G401.6 (cell line): Measurements from ENCODE around the gene TIMM50.
"Not testable (repeated sequence)": the region's sequence is repeated elsewhere in the genome, so short reads cannot be mapped to it uniquely, and the experiment has no call there.

Source experiments
- FAIRE-seq: peaks from 2 replicates; lab custom pipeline; 2012; peaks lifted over from hg19 to GRCh38; lab: Jason Lieb, UNC

TIMM50 gene

GRCh38 chr19:39480337-39481228 is at the start of gene TIMM50:
TSS of gene TIMM50 (plus strand) at chr19:39480838. CDS start at chr19:39480854, 16 bp downstream.
- FAIRE-seq = peak; percentile 97

GRCh38 chr19:39432677-39433025 is 48.0 kb upstream of the TIMM50 start:
- FAIRE-seq = no peak

- no peak for FAIRE-seq
These were observed 47.1 kb upstream of the TIMM50 start for GRCh38 chr19:39433480-39434079.

- no peak for FAIRE-seq
These were observed 46.2 kb upstream of the TIMM50 start for GRCh38 chr19:39434123-39435076.

GRCh38 chr19:39435499-39436349 is 44.9 kb upstream of the TIMM50 start, which contains the start of gene RPS16:
TSS of gene RPS16 (minus strand) at chr19:39435949. CDS start at chr19:39435895, 54 bp downstream.
- FAIRE-seq = peak; percentile 95

GRCh38 chr19:39436350-39436716 is 44.3 kb upstream of the TIMM50 start:
- no peak for FAIRE-seq

GRCh38 chr19:39438270-39438934 is 42.2 kb upstream of the TIMM50 start:
- FAIRE-seq = no peak

- FAIRE-seq = no peak
These were observed 35.9 kb upstream of the TIMM50 start for GRCh38 chr19:39444598-39445195.

GRCh38 chr19:39445196-39446111 is 35.2 kb upstream of the TIMM50 start, which contains the start of gene SUPT5H:
TSS of gene SUPT5H (plus strand) at chr19:39445582. CDS start at chr19:39445891, 309 bp downstream.
- peak; percentile 89 for FAIRE-seq

- FAIRE-seq = no peak
These were observed 34.1 kb upstream of the TIMM50 start for GRCh38 chr19:39446365-39447084.

GRCh38 chr19:39448271-39448670 is 32.4 kb upstream of the TIMM50 start:
- no peak for FAIRE-seq

- no peak for FAIRE-seq
These were observed 31.4 kb upstream of the TIMM50 start for GRCh38 chr19:39449116-39449797.

- FAIRE-seq = not testable (repeated sequence)
These were observed 29.4 kb upstream of the TIMM50 start for GRCh38 chr19:39451257-39451656.

GRCh38 chr19:39463403-39463802 is 17.2 kb upstream of the TIMM50 start:
- peak; percentile 41 for FAIRE-seq

GRCh38 chr19:39465956-39466747 is 14.5 kb upstream of the TIMM50 start:
- no peak for FAIRE-seq

GRCh38 chr19:39467941-39468340 is 12.7 kb upstream of the TIMM50 start:
- no peak for FAIRE-seq

- FAIRE-seq = no peak
These were observed 11.6 kb upstream of the TIMM50 start for GRCh38 chr19:39469036-39469435.
